ENCODE results near the gene HS6ST2.

The HS6ST2 gene

GRCh38 chrX:132652871-132653270, 305.6 kb downstream of the HS6ST2 start:
- DNase-seq (ENCODE audit: extremely low spot score): no peak
- CTCF ChIA-PET: no interaction called here
- POLR2A ChIA-PET: no interaction called here
- TF ChIP-seq CTCF (IDR thresholded peaks at IDR 0.05; ENCODE audit: control extremely low read depth, extremely low read depth, low read depth, missing control alignments): no peak

GRCh38 chrX:132651421-132652086, 306.9 kb downstream of the HS6ST2 start:
- no peak for TF ChIP-seq CTCF (IDR thresholded peaks at IDR 0.05; ENCODE audit: control extremely low read depth, extremely low read depth, low read depth, missing control alignments)
- ChIA-PET POLR2A (no interaction called here), CTCF (no interaction called here)
- no peak for DNase-seq (ENCODE audit: extremely low spot score)

- POLR2A ChIA-PET: no interaction called here
- DNase-seq (ENCODE audit: extremely low spot score): no peak
- CTCF ChIA-PET: no interaction called here
- TF ChIP-seq CTCF (IDR thresholded peaks at IDR 0.05; ENCODE audit: control extremely low read depth, extremely low read depth, low read depth, missing control alignments): no peak
These were observed 309.5 kb downstream of the HS6ST2 start for GRCh38 chrX:132648895-132649294.

- no peak for DNase-seq (ENCODE audit: extremely low spot score)
- ChIA-PET CTCF (no interaction called here), POLR2A (no interaction called here)
- no peak for TF ChIP-seq CTCF (IDR thresholded peaks at IDR 0.05; ENCODE audit: control extremely low read depth, extremely low read depth, low read depth, missing control alignments)
These were observed 319.0 kb downstream of the HS6ST2 start for GRCh38 chrX:132639446-132639845.

GRCh38 chrX:132638313-132638712, 320.1 kb downstream of the HS6ST2 start:
- DNase-seq (ENCODE audit: extremely low spot score): no peak
- ChIA-PET CTCF (no interaction called here), POLR2A (no interaction called here)
- TF ChIP-seq CTCF (IDR thresholded peaks at IDR 0.05; ENCODE audit: control extremely low read depth, extremely low read depth, low read depth, missing control alignments): no peak

GRCh38 chrX:132636080-132636479, 322.3 kb downstream of the HS6ST2 start:
- ChIA-PET POLR2A (no interaction called here), CTCF (interaction anchor here (1.1 kb wide), 2 partner anchors 11 to 795 kb away, joined by 3 read pairs; no protein-coding TSS in a partner anchor)
- no peak for TF ChIP-seq CTCF (IDR thresholded peaks at IDR 0.05; ENCODE audit: control extremely low read depth, extremely low read depth, low read depth, missing control alignments)
- DNase-seq (ENCODE audit: extremely low spot score): no peak

All from GM10248 (cell line).